GM19035 (cell line): ENCODE results near the gene BLOC1S6.

ENCODE experiments used
- ATAC-seq: cut with Tn5 transposase; IDR thresholded peaks from one replicate; pipeline ENCODE4 v1.9.1; 2021; ENCODE audit not compliant: unreplicated experiment

Gene BLOC1S6

DNA sequence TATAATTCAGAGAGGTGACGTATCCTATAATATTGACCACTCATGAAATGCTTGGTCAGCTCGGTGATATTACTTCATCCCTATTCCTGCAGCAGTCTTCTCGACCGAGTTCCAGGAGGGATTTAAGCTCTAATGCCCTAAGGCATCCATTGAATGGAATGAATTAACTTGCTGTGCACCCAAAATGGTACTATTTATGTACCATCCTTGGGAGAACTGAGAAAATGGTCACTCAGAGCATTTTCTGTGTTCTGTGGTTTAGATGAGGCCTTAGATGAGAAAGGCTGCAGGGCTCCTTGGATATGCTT, 638 bp downstream of the BLOC1S6 start:
- ATAC-seq: no peak

DNA sequence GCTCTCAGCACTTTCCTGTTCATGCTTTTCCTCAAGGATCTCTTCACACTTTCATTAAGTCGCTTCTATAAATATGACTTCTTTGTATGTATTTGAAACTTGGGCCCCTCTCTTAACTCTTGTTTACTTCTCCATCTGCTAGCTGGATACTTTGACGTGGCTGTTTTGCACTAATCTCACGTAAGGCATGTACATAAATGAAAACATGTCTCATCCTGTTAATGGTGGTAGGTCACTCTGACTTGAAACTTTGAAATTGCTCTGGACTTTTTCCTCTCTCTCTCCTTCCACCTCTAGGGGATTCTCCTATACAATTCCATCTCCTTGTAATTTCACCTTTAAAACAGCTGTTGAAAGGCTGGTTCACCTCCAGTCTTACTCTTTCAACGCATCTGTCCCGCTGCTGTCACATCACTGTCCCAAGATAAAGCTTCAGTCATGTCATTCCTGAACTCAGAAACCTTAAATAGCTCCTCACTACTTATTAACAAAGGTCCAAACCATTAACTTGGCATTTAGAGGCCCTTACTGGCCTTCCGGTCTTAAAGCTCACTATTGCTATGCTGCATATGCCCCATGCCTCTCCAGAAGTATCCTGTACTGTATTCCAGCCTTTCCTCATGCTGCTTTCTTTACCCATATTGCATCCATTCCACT, 1.2 kb downstream of the BLOC1S6 start:
- ATAC-seq: no peak

DNA sequence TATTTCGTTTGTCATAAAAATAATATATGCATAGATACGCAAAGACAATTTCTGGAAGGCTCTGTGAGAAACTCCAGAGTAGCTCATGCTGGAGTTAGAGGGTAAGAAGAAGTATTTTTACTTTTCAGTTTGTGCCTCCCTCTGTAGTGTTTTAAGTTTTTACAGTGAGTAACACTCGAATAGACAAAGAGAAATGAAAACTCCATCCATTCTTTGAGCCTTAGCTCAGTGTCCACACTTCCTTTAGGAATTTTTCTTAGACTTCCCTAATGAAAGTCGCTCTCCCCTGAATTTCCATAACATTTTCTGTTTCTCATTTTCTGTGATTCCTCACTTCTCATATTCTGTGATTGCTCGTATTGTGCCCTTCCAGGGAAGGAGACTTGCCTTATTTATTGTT, 2.1 kb downstream of the BLOC1S6 start:
- ATAC-seq: no peak

DNA sequence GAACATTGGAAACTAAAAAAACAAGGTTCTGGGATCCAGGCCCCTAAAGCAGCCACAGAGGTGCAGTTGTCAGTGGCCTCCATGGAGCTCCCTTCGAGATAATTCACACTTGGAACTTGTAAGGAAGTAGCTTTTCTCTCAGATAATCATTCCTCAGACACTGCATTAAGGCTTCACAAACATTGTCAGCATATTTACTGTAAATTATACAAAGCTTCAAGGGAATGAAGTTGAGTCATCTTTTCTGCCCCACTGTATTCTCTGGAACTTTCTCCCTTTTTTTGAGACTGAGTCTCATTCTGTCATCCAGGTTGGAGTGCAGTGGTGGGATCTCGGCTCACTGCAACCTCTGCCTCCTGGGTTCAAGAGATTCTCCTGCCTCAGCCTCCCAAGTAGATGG, 7.1 kb downstream of the BLOC1S6 start:
- no peak for ATAC-seq

DNA sequence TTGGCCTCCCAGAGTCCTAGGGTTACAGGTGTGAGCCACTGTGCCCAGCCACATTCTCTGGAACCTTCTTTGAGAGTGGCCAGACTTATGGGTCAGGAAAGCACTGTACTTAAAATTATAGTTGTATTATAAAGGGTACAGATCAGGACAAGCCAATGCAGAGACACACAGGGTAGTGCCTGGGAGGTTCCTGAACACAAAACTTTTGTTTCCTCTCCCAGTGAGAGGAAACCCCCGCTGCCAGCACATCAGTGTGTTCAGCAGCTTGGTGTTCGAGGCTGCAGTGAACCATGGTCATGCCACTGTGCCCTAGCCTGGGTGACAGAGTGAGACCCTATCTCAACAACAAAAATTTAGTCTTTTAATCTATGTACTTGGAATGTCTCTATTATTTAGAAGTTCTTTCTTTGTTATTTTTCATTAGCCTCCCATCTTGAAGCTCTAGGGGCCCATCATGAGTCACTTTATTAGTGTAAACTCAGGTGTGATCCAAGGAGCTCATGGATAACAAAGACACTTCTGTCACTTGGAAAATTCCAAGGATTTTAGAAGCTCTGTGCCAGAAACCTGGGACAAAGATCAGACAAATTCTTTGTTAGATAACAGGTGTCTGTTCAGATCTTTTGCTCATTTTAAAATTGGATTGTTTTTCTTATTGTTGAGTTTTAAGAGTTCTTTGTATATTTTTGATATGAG, 7.8 kb downstream of the BLOC1S6 start:
- no peak for ATAC-seq

DNA sequence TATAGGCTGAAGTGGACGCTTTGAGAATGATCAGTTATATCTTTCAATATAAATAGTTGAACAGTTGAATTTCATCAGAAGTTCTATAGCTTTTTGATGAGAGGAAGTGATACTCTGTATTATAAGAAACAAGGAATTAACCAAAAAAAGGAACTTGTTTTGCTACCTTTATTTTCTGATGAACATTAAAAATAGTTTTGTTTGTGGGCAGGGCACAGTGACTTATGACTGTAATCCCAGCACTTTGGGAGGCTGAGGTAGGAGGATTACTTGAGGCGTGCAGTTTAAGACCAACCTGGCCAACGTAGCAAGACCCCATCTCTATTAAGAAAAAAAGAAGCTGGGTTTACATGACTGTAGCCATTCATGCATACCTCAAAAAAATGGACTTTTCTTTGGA, 16.7 kb downstream of the BLOC1S6 start:
- ATAC-seq: no peak

DNA sequence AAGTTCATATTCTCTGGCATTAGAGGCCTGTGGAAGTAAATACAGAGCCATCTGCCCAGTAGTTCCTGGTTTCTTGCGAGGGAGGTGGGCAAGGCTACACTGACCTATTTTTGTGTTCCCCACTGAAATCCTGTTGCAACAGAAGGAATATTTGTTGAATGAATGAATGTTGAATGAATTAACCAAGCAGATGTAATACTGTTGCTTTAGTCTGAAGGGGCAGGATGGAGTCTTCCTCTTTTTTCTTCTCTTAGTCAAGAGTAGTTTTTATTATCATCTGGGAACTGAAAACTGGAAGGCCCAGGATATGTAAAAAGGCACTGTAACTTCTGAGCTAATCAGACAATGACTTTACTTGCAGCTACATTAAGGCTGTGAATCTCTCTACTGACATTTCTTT, 17.1 kb downstream of the BLOC1S6 start:
- no peak for ATAC-seq

DNA sequence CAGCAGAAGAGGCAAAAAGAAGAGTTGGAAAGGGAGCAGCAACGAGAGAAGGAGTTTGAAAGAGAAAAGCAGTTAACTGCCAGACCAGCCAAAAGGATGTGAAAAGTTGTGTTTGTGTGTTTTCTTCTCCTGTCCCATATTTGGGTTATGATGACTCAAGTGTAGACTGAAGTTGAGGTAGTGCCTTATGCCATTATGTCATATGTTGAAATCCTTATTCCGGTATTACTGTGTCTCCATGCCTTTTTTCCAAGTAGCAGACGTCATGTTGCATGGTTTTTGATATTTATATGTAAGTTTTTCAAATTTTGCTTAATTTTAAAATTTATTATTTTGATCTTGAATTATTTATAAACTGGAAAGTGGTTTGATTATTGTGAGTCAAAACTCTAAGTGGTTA, 19.2 kb downstream of the BLOC1S6 start:
- no peak for ATAC-seq

DNA sequence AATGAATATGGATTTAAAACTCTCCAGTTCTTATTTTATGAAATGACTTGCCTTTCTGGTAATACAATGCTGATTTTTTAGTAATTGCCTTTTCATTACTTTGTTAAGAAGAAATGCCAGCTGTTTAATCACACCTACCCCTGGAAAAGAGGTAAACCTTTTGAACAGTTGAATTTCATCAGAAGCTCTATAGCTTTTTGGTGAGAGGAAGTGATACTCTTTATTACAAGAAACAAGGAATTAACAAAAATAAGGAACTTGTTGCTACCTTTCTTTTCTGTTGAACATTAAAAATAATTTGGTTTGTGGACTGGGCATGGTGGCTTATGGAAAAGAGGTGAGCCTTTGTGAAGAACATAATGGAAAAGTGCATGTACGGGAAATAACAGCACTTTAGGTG, 19.7 kb downstream of the BLOC1S6 start:
- no peak for ATAC-seq

DNA sequence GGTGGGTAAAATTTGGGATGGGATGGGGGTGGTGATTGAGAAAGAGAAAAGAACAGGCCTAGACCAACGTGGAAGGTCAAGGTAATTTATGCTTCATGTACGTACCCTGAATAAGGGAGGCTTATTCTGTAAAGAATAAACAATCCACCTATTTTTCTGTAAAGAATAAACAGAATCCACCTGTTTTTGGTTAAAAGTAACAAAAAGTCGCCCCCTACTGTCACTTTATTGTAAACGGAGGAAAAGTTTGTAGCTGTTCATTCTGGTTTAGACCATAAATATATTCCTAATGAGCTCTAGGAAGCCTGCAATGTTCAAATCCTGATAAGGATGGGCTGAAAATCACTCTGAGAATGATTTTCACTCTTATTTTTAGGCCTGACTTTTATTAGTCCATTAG, 24.1 kb downstream of the BLOC1S6 start:
- ATAC-seq: no peak

DNA sequence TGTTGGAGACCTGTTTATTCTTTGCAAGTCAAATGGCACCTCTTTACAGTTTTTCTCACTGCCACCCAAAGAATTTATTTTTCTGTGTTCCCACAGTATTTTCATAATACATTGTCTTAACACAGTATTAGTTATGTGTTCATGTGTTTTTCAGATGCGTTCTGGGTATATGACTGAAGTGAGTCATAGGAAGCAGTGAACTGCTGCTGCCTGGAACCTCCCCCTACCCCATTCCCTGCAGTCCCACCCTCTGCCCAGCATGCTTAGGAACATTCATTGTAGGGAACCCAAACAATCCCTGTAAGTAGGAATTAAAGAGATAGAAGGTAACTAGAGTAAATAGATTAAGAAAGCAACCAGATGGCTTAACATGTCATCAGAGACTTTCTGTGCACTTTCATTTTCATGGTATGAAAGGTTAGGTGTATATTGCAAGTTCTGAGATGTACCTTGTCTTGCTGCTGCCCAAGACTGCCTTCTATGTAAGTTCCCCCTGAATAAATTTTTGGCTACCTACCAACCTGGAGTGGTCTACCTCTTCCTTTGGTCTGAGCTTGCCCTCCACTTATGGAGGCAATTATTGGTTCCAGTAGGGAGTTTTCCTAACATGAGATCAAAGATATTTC, 25.7 kb downstream of the BLOC1S6 start:
- peak; percentile 52 for ATAC-seq

DNA sequence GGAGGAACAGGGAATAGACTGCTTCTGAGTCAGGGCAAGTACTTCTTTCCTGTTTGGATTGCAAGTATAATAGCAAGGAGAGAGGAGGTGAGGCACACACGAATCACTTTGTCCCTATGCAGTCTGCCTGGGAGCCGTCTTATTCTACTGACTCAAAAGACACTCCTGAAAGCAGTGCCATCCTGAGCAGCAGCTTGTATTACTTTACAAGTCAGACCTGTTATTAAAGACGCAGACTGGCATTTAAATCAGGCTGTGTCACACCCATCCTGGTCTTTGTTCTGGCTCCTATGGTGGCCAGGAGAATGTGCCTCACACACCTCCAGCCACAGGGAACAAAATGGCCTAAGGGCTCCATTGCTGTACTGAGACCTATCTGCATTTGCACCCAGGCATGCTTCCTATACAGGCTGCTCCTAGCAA, 29.7 kb downstream of the BLOC1S6 start:
- no peak for ATAC-seq

DNA sequence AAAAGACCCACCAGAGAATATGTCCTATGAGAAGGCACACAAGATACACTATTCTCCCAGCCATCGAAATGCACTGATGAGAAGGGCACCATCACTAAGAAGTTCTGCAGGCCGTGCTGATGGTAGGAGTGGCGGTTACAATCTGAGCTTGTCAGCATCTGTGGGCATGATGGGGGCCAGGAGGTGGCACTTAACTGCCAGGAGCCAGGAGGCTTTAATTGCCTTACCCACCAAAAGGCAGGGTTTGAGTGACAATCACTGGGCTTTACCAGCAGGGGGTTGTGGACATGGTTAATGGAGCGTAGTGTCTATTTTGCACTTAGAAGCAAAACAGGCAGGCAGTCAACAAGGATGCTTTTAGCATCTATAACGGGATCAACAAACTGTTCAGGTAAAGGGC, 31.6 kb downstream of the BLOC1S6 start:
- no peak for ATAC-seq

DNA sequence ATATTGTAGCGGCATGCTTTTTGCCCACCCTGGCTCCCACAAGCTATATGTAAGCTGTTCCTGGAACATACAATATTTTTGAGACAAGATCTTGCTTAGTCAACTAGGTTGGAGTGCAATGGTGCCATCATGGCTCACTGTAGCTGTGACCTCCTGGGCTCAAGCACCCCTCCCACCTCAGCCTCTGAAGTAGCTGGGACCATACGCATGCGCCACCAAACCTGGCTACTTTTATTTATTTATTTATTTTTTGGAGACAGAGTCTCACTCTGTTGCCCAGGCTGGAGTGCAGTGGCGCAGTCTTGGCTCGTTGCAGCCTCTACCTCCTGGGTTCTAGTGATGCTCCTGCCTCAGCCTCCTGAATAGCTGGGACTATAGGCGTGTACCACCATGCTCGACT, 41.0 kb downstream of the BLOC1S6 start:
- ATAC-seq: no peak

DNA sequence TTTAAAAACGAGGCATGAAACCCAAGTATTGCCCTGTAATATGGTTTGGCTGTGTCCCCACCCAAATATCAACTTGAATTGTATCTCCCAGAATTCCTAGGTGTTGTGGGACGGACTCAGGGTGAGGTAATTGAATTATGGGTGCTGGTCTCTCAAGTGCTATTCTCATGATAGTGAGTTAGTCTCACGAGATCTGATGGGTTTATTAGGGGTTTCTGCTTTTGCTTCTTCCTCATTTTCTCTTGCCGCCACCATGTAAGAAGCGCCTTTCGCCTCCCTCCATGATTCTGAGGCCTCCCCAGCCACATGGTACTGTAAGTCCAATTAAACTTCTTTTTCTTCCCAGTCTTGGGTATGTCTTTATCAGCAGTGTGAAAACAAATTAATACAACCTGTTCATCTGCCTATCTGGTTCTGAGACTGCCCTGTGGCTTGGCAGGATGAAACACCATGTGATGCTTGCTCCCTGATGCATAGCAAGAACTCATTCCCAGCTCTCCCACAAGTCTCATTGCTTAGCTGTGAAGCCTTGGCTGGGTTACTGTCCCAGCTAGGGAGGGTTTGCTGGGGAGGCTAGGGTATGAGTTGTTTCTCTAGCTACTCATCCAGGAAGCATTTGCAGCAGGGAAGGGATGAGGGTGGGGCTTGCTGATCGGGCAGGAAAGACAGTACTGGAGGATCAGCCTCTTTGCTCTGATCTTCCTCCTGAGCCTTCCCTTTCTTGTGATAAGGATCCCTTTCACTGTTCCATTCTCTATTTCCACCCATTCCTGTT, 43.9 kb downstream of the BLOC1S6 start:
- no peak for ATAC-seq

DNA sequence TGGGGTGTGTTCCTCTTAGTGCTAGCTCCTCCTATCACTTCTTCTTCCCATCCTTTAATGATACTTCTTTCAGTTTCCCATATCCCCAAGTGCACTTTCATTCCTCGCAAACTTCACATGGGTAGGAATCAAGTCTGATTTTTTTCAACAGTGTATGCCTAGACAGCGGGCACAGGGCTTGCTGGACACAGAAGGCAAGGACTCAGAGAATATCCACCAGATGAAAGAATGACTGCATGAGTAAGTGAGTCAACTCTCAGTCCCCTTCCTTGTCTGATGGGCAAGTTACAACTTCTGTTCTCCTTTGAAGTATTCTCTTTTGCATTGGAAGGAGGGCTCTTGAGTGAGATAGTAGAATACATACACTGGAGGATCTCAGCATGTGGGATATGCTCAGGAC, 44.6 kb downstream of the BLOC1S6 start:
- no peak for ATAC-seq

DNA sequence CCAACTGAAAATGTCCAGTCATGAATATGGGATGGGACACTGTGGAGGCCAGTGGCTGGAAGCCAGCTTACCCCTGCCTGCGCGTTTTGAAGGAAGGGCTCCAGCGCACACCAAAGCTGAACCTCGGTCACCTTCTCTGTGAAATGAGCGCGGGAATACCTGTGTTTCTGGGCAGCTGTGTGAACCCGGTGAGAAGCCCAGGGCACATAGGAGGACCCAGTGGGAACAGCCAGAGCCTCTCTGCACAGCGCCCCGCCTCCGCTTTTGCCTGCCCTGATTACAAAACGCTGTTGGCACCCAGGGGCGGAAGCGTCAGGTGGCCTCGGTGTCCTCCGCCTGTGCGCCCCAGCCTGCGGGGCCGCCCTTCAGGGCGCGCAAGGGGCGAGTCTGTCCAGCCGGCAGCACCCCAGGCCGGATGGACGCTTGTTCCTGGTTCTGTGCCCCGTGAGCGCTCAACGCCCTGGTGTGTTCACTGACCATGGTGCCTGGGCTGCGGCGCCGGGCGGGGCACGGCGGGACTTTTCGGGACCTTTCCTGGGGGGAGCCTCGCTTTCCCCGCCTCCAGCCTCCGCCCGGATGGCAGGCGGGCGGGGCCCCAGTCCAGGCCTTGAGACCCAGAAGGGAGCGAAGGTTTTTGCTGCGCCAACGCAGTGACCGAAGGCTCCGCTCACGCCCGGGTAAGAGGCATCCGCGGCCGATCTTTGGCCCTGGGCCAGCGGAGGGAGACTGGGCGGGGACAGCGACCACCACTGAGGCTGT, 47.4 kb downstream of the BLOC1S6 start, which contains the start of gene SQOR:
Gene SQOR (plus strand): TSS at position 598 of the 759 bp plus-strand sequence. CDS start 23,895 bp downstream, outside the sequence.
- peak; percentile 77 for ATAC-seq

DNA sequence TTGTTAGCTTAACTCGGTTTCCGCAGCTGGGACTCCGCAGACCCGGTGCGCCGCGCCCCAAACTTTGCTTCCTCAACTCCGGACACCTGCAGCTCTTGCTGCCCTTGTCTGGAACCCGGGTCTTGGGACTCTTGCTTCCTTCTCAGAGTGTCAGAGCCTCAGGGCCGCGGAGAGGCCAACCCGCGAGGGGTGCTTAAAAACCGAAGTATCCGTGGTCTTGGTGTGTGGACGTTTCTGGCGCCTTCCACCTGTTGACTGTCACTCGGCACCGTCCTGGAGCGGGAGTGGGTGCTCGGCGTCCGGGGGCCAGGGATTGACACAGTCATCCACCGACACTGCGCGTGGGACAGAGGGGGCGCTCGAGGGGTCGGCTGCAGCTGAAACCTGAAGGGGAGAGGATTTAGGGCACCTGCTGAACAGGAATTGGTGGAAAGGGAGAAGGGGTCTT, 48.0 kb downstream of the BLOC1S6 start:
- peak; percentile 47 for ATAC-seq

DNA sequence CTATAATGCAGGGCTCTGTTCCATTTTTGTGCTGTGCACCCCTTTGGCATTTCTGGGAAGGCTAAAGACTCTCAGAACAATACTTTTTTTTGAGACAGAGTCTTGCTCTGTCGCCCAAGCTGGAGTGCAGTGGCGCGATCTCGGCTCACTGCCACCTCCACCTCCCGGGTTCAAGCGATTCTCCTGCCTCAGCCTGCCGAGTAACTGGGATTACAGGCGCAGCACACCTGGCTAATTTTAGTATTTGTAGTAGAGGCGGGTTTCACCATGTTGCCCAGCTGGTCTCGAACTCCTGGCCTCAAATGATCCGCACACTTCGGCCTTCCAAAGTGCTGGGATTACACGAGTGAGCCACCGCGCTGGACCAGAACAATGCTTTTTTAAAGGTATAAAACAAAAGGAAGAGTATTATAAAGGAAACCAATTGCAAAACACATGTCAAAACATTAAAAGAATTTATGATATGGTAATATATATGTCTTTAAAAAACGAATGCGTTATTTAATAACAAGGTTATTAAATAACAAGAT, 48.6 kb downstream of the BLOC1S6 start:
- peak; percentile 0 for ATAC-seq

DNA sequence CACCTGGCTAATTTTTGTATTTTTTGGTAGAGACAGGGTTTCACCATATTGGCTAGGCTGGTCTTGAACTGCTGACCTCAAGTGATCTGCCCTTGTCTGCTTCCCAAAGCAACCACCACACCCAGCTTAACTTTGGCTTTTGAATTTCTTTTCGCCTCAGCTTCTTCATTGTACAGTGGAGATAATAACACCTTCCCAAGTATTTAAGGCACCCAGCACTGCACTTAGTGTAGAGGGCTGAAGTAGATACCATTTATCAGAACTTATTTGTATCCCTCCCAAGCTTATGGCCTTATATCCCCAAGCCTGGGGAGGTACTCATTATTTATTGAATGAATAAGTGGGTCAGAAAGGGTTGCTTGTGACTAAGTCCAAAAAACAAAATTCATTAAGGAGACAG, 50.0 kb downstream of the BLOC1S6 start:
- ATAC-seq: no peak
